HG02678 (cell line): ENCODE data around the gene B4GALT5.
"Not testable (repeated sequence)": the region's sequence is repeated elsewhere in the genome, so short reads cannot be mapped to it uniquely, and the experiment has no call there.

Experiments used
- ATAC-seq: cut with Tn5 transposase; IDR thresholded peaks from one replicate; pipeline ENCODE4 v1.9.1; 2021; ENCODE audit warnings: mild to moderate bottlenecking, moderate library complexity; ENCODE audit not compliant: unreplicated experiment

The B4GALT5 gene

GRCh38 chr20:49713753-49714712 is at the start of gene B4GALT5:
TSS of gene B4GALT5 (minus strand) at chr20:49713878. CDS start at chr20:49713690, 188 bp downstream.
- peak; percentile 88 for ATAC-seq

GRCh38 chr20:49762940-49763766 is 49.5 kb upstream of the B4GALT5 start:
- ATAC-seq, result no peak

- ATAC-seq, result not testable (repeated sequence)
Observed at GRCh38 chr20:49761888-49762287, 48.2 kb upstream of the B4GALT5 start.

GRCh38 chr20:49759266-49759950 is 45.7 kb upstream of the B4GALT5 start:
- ATAC-seq, result no peak

GRCh38 chr20:49758781-49759180 is 45.1 kb upstream of the B4GALT5 start:
- no peak for ATAC-seq

- ATAC-seq, result no peak
Observed at GRCh38 chr20:49757597-49757996, 43.9 kb upstream of the B4GALT5 start.

GRCh38 chr20:49756241-49756640 is 42.6 kb upstream of the B4GALT5 start:
- ATAC-seq, result no peak

GRCh38 chr20:49754596-49754995 is 40.9 kb upstream of the B4GALT5 start:
- ATAC-seq, result no peak

GRCh38 chr20:49753133-49753532 is 39.5 kb upstream of the B4GALT5 start:
- no peak for ATAC-seq

GRCh38 chr20:49752201-49752903 is 38.7 kb upstream of the B4GALT5 start:
- no peak for ATAC-seq

GRCh38 chr20:49751397-49751736 is 37.7 kb upstream of the B4GALT5 start:
- no peak for ATAC-seq

- peak; percentile 82 for ATAC-seq
Observed at GRCh38 chr20:49750611-49751396, 37.1 kb upstream of the B4GALT5 start.

GRCh38 chr20:49749625-49750024 is 35.9 kb upstream of the B4GALT5 start:
- no peak for ATAC-seq

- ATAC-seq, result no peak
Observed at GRCh38 chr20:49748525-49748838, 34.8 kb upstream of the B4GALT5 start.

GRCh38 chr20:49747707-49748524 is 34.2 kb upstream of the B4GALT5 start:
- ATAC-seq, result no peak

- no peak for ATAC-seq
Observed at GRCh38 chr20:49742948-49743347, 29.3 kb upstream of the B4GALT5 start.

- no peak for ATAC-seq
Observed at GRCh38 chr20:49741977-49742376, 28.3 kb upstream of the B4GALT5 start.

- ATAC-seq, result no peak
Observed at GRCh38 chr20:49740807-49741206, 27.1 kb upstream of the B4GALT5 start.

GRCh38 chr20:49739042-49739441 is 25.4 kb upstream of the B4GALT5 start:
- no peak for ATAC-seq
